Astrocyte of the cerebellum (primary cell): ENCODE measurements around the gene GPR171.

Source experiments
- DNase-seq: peaks from one replicate; pipeline ENCODE4 v3.0.0-alpha.2; 2011; ENCODE audit warnings: low read depth
- H3K4me3 ChIP-seq: 2 replicates; pipeline ENCODE4 v1.5.1; 2011; ENCODE audit warnings: mild to moderate bottlenecking, low read depth, low read length, moderate library complexity
- in situ Hi-C: cut with HindIII; loops from 2 replicates; pipeline ENCODE4 v1.10.0; 2017; ENCODE audit warnings: low sequenced_read_pairs
- TF ChIP-seq, protein P1 (sequence below): IDR thresholded peaks from 2 replicates; pipeline ENCODE4 v1.5.1; 2012; ENCODE audit warnings: low read length, low read depth, moderate library complexity, mild to moderate bottlenecking; ENCODE audit errors: missing control alignments

Gene GPR171

GRCh38 chr3:151197981-151198767 lies 4.8 kb downstream of the GPR171 start:
- H3K4me3 ChIP-seq = no peak overlapping the region
- no peak for DNase-seq
- in situ Hi-C loops = no loop called here
- TF ChIP-seq, protein P1, sequence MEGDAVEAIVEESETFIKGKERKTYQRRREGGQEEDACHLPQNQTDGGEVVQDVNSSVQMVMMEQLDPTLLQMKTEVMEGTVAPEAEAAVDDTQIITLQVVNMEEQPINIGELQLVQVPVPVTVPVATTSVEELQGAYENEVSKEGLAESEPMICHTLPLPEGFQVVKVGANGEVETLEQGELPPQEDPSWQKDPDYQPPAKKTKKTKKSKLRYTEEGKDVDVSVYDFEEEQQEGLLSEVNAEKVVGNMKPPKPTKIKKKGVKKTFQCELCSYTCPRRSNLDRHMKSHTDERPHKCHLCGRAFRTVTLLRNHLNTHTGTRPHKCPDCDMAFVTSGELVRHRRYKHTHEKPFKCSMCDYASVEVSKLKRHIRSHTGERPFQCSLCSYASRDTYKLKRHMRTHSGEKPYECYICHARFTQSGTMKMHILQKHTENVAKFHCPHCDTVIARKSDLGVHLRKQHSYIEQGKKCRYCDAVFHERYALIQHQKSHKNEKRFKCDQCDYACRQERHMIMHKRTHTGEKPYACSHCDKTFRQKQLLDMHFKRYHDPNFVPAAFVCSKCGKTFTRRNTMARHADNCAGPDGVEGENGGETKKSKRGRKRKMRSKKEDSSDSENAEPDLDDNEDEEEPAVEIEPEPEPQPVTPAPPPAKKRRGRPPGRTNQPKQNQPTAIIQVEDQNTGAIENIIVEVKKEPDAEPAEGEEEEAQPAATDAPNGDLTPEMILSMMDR = no peak

DNA sequence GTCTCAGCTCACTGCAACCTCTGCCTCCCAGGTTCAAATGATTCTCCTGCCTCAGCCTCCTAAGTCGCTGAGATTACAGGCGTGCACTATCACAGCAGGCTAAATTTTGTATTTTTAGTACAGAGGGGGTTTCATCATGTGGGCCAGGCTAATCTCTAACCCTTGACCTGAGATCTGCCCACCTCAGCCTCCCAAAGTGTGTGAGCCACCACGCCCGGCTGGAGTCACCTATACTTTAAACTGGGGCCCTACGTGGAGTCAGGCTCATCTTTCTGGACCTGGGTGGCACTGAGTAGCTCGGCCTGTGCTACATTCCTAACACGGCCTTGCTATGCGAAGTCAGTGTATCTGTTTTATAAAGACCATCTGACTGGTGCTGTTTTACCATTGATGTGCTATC lies 5.8 kb downstream of the GPR171 start:
- in situ Hi-C loops = no loop called here
- no peak overlapping the region for H3K4me3 ChIP-seq
- DNase-seq = no peak
- TF ChIP-seq, protein P1 = no peak

GRCh38 chr3:151196434-151196833 lies 6.6 kb downstream of the GPR171 start:
- TF ChIP-seq, protein P1 = no peak

GRCh38 chr3:151195826-151196225 lies 7.2 kb downstream of the GPR171 start:
- TF ChIP-seq, protein P1 = no peak
- no peak for DNase-seq
- in situ Hi-C loops = no loop called here
- H3K4me3 ChIP-seq = no peak overlapping the region

More at GRCh38 chr3:151196434-151196833, 6.6 kb downstream of the GPR171 start:
- no peak for DNase-seq
- in situ Hi-C loops = no loop called here
- no peak overlapping the region for H3K4me3 ChIP-seq

- in situ Hi-C loops = no loop called here
- DNase-seq = no peak
Measured at GRCh38 chr3:151192545-151192944, 10.5 kb downstream of the GPR171 start.

GRCh38 chr3:151191095-151191494 lies 11.9 kb downstream of the GPR171 start:
- no peak for DNase-seq
- TF ChIP-seq, protein P1 = no peak
- in situ Hi-C loops = no loop called here
- H3K4me3 ChIP-seq = no peak overlapping the region

More at GRCh38 chr3:151192545-151192944, 10.5 kb downstream of the GPR171 start:
- TF ChIP-seq, protein P1 = no peak
- no peak overlapping the region for H3K4me3 ChIP-seq

DNA sequence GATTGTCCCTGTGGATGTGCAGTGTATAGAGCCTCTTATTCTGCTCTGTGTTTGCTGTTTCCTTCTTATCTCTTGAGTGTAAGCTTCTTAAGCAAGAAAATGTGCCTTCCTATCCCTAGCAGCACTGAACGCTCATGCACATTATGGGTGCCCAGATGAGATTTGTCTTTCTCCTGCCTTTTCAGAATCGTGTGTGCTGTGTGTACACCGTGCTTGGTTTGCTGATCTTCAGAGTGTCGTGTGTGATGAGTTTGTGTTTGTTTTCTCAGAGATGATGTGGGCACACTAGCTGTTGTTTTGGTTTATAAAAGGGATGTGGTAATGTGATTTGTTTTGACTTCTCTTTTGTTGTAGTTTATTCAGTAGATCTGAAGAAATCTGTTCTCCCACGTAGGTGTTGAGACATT lies 19.7 kb downstream of the GPR171 start:
- DNase-seq = no peak
- no peak overlapping the region for H3K4me3 ChIP-seq
- in situ Hi-C loops = no loop called here
- TF ChIP-seq, protein P1 = no peak
